ENCODE measurements around the gene EBF3.

Gene EBF3

DNA sequence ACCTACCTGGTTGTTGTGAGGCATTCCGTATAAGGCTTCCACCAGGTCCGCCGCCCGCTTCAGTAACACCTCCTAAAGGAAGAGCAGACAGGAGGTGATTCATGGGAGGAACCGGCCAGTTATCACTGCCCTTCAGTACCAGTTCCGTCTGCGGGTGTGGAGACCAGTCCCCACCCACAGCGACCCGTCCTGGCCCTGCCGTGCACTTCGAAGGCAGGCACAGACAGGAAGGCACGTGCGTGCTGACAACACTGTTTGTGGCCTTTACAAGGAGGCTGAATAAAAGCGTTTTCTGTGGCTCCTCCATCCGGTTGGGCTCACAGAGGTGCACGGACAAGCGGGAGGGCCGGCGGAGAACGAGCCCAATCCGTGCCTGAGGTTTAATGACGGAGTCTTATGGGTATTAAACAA is 120.9 kb downstream of the EBF3 start:
- H3K4me3 ChIP-seq (ENCODE audit: low read depth, low read length) = no peak overlapping the region
- DNase-seq (ENCODE audit: low read depth) = no peak
- TF ChIP-seq, protein P1, sequence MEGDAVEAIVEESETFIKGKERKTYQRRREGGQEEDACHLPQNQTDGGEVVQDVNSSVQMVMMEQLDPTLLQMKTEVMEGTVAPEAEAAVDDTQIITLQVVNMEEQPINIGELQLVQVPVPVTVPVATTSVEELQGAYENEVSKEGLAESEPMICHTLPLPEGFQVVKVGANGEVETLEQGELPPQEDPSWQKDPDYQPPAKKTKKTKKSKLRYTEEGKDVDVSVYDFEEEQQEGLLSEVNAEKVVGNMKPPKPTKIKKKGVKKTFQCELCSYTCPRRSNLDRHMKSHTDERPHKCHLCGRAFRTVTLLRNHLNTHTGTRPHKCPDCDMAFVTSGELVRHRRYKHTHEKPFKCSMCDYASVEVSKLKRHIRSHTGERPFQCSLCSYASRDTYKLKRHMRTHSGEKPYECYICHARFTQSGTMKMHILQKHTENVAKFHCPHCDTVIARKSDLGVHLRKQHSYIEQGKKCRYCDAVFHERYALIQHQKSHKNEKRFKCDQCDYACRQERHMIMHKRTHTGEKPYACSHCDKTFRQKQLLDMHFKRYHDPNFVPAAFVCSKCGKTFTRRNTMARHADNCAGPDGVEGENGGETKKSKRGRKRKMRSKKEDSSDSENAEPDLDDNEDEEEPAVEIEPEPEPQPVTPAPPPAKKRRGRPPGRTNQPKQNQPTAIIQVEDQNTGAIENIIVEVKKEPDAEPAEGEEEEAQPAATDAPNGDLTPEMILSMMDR (IDR thresholded peaks at IDR 0.05; ENCODE audit: low read depth, low read length, missing control alignments) = no peak

DNA sequence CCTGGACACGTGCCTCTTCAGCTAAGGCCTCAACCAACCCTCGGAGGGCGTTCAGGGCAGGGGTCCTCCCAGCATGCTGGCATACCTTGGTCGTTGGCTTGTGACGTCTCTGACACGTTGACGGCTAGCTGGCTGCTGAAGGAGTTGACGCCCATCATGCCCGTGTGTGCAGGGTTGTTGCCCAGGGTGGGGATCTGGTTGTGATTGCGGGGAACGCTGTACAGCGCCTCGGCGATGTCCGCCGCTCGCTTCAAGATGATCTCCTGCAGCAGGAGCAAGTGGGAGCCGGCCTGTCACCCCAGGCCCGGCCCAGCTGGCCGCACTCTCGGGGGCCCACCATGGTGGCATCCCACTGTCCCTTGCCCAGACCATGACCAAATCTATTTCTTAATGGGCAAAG is 122.0 kb downstream of the EBF3 start:
- TF ChIP-seq, protein P1 (IDR thresholded peaks at IDR 0.05; ENCODE audit: low read depth, low read length, missing control alignments) = no peak
- DNase-seq (ENCODE audit: low read depth) = no peak
- no peak overlapping the region for H3K4me3 ChIP-seq (ENCODE audit: low read depth, low read length)

DNA sequence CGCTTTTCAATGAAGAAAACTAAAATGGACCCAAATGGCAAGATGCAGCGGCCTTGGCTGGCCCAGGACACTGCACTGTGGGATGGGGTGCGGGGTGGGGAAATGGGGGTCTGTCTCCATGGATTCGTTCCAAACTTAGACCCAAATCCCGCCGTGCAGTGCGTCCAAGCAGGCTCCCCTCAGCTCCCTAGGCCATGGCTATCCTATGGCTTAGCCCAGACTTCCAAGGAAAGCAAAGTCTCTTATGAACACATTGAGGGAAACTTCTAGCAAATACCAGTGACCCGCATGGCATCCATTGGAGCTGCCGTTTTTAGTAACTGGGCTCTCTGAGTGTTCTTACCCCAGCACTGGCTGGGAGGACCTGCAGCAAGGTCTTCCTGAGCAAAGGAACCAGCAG is 122.5 kb downstream of the EBF3 start:
- H3K4me3 ChIP-seq (ENCODE audit: low read depth, low read length) = no peak overlapping the region
- TF ChIP-seq, protein P1 (IDR thresholded peaks at IDR 0.05; ENCODE audit: low read depth, low read length, missing control alignments) = no peak
- no peak for DNase-seq (ENCODE audit: low read depth)

DNA sequence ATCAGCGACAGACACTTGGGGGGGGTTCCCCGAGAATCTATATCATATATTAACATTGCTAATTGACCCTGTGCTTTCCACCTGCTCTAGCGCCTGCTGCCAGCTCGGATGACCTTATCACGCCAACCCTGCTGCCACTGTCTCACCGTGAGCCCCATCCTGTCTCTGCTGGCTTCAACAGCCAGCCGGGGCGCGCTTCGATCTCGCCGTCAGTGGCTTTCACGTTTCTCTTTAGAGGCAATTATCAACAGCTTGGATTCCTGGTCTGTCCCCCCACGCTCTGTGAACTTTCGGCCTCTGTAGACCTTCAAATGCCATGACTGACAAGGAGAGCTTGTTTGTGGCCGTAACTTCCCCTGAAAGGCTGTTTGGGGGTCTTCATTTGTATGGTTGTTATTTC is 123.0 kb downstream of the EBF3 start:
- no peak for DNase-seq (ENCODE audit: low read depth)
- TF ChIP-seq, protein P1 (IDR thresholded peaks at IDR 0.05; ENCODE audit: low read depth, low read length, missing control alignments) = no peak
- no peak overlapping the region for H3K4me3 ChIP-seq (ENCODE audit: low read depth, low read length)

DNA sequence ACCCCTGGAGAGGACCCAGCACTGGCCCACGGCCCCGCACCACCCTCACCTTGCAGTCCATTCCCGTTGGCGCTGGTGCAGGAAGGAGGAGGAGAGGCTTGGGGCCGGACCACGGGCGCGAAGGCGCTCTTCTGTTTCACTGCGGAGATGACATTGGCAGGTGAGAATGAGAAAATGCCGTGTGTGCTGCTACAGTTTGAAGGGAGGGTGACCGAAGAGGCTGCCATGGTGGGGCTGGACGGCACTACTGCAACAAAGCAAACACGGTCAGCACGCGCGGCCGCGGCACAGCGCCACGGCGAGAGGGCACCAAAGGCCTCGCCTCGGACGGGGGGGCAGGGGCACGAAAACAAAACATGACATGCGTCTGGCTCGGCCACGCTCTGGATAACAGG is 123.9 kb downstream of the EBF3 start:
- no peak for DNase-seq (ENCODE audit: low read depth)
- H3K4me3 ChIP-seq (ENCODE audit: low read depth, low read length) = no peak overlapping the region
- TF ChIP-seq, protein P1 (IDR thresholded peaks at IDR 0.05; ENCODE audit: low read depth, low read length, missing control alignments) = no peak

DNA sequence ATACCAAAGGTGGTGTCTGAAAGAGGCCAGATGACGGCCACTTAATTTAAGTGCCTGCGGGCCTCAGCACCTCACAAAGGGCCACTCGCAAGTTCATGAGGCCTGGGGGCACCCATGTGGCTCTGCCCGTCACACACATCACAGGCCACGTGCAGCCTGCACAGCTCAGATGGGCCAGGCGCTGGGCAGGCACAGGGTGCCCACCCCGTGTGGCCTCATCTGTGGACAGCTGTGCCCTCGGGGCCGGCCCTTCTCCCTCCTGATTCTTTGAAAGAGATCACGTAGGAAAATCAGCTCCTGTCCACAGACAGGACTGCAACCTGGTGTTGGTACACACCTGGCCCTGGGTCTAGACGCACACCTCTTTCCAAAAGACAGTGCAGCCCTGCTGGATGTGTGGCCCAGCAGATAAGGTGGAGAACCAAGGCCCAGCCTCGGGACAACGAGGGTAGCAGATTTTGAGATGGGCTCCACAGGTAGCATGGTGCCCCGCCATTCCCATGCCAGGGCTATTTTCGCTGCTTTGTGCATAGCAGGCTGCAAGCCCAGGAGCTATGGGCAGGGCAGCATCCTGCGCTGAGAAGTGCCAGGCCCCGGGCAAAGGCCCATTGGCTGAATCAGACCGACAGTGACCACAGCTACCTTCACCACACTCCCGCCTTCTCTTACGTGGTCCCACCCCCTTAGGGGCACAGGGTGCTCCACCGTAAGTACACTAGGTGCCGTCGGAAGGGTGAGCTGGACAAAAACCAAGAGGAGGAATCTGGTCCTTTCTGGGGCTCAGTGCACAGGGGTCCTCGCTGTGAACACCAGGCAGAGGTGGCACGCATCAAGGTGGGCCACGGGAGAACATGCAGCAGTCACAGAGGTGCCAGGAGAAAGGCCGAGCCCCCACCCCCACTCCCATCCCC is 124.5 kb downstream of the EBF3 start:
- TF ChIP-seq, protein P1 (IDR thresholded peaks at IDR 0.05; ENCODE audit: low read depth, low read length, missing control alignments) = no peak
- no peak for DNase-seq (ENCODE audit: low read depth)
- no peak overlapping the region for H3K4me3 ChIP-seq (ENCODE audit: low read depth, low read length)

DNA sequence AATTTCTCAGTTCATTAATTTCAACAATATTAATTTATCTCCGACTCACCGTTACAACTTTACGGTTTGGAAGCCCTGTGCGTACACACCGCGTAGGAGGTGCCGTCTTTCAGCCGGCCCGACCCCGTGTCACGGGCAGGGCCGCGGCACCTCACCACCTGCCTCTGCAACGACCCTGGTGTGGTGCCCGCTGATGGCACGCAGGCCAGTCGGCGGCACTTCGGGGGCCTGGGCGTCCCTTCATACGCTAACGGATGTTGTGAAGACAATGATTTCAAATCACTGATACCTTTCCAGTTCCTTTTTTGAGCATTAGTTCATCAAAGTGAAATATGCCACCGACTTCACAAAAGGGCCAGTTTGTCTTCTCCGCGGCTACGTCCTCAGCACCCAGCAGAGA is 125.3 kb downstream of the EBF3 start:
- H3K4me3 ChIP-seq (ENCODE audit: low read depth, low read length) = no peak overlapping the region
- DNase-seq (ENCODE audit: low read depth) = no peak
- TF ChIP-seq, protein P1 (IDR thresholded peaks at IDR 0.05; ENCODE audit: low read depth, low read length, missing control alignments) = no peak
